ENCODE measurements around the gene CDC42EP5.

- TF ChIP-seq CTCF (conservative IDR thresholded peaks at IDR 0.05; ENCODE audit: low read length), result no peak
- TF ChIP-seq EZH2phosphoT487 (IDR thresholded peaks at IDR 0.05; ENCODE audit: borderline replicate concordance, low read depth, low read length), result no peak
Measured at GRCh38 chr19:54422136-54422535, 51.0 kb downstream of the CDC42EP5 start.

Data from OCI-LY7 (cell line).